Tibial nerve (tissue), 4 donors: Measurements from ENCODE around the gene UBE2E2. TPM values are rescaled to one million over a fixed set of nuclear protein-coding genes. Genes with fewer than 3 reads are reported as not detected.

Source experiments
- DNase-seq, 2 donors: peaks; one replicate each; pipeline ENCODE4 v3.0.0-alpha.2; 2019; ENCODE audit warnings: low spot score in 2 of 2
- H3K27ac ChIP-seq, 4 donors: fragments of 200-600 bp; sonication (generic) in 3 of 4; one replicate each; pipeline ENCODE4 v1.5.1; 2017 to 2019; ENCODE audit warnings: mild to moderate bottlenecking in 1 of 4
- H3K27me3 ChIP-seq, 2 donors: fragments of 200-600 bp; sonication (generic) in 1 of 2; one replicate each; pipeline versions ENCODE4 v1.5.1 to v1.6.0; 2017 to 2019
- H3K36me3 ChIP-seq, 3 donors: fragments of 200-600 bp; sonication (generic); one replicate each; pipeline ENCODE4 v1.5.1; 2018 to 2019
- H3K4me1 ChIP-seq, 4 donors: fragments of 200-600 bp; sonication (generic) in 3 of 4; one replicate each; pipeline ENCODE4 v1.5.1; 2017 to 2019
- H3K4me3 ChIP-seq, 4 donors: fragments of 200-600 bp; sonication (generic) in 3 of 4; one replicate each; pipeline ENCODE4 v1.5.1; 2017 to 2019; ENCODE audit warnings: mild to moderate bottlenecking in 1 of 4, moderate library complexity in 1 of 4
- H3K9me3 ChIP-seq, 4 donors: fragments of 200-600 bp; sonication (generic) in 3 of 4; one replicate each; pipeline ENCODE4 v1.5.1; 2017 to 2019
- CTCF ChIP-seq, 5 experiments: fragments of 200-600 bp in 3 of 5; fragments of 450-650 bp in 2 of 5; sonication (generic) in 3 of 5; IDR thresholded peaks; one replicate each; pipeline ENCODE4 v1.5.1; 2016 to 2019; ENCODE audit warnings: antibody characterized with exemption in 5 of 5, mild to moderate bottlenecking in 3 of 5, moderate library complexity in 2 of 5
- EP300 ChIP-seq, 2 donors: sonication (generic); formaldehyde crosslinking; IDR thresholded peaks; one replicate each; pipeline ENCODE4 v1.6.1; 2017; ENCODE audit warnings: antibody characterized with exemption in 2 of 2, mild to moderate bottlenecking in 1 of 2
- POLR2A ChIP-seq, 2 donors: fragments of 450-650 bp; IDR thresholded peaks; one replicate each; pipeline ENCODE4 v1.6.1; 2017; ENCODE audit warnings: antibody characterized with exemption in 2 of 2, mild to moderate bottlenecking in 2 of 2, moderate library complexity in 2 of 2
- WGBS, 2 donors: methylation state at CpG; one replicate each; pipeline ENCODE4 v1.1.5; 2018; 5-methylcytosine and 5-hydroxymethylcytosine counted together
- total RNA-seq, 4 donors: library from RNA; depleted of rRNA; stranded (reverse); fragments of >200 nt; gene quantifications; one replicate each; pipeline ENCODE4 v1.1.0, GENCODE V29; 2016

The UBE2E2 gene
- total RNA-seq, 4 donors from 2014 or later: 67.1 to 222 (median 130) TPM

- Histone ChIP-seq H3K36me3 (peaks cover 0 to 10% (median 0%) of the 10 kb centered on the region in 3 donors), H3K4me3 (no peak overlapping the region), H3K27me3 (no peaks in the 10 kb centered on the region), H3K4me1 (peaks cover 0 to 8% (median 0%) of the 10 kb centered on the region in 4 donors), H3K27ac (no peak overlapping the region), H3K9me3 (peaks cover 0 to 12% (median 0%) of the 10 kb centered on the region in 4 donors)
- WGBS, 2 donors: 76 to 79% methylated on average over 4 of the region's 4 CpGs
- TF ChIP-seq POLR2A (IDR thresholded peaks at IDR 0.05) (no peak), CTCF (IDR thresholded peaks at IDR 0.05) (no peak), EP300 (IDR thresholded peaks at IDR 0.05) (no peak)
- no peak for DNase-seq
Observed at GRCh38 chr3:23474580-23475357, 271.6 kb downstream of the UBE2E2 start.

- WGBS, 2 donors: 98 to 99% methylated on average over 2 of the region's 2 CpGs
- no peaks in the 10 kb centered on the region for H3K27me3 ChIP-seq
- H3K27ac ChIP-seq: no peak overlapping the region
- TF ChIP-seq EP300 (IDR thresholded peaks at IDR 0.05) (no peak), CTCF (IDR thresholded peaks at IDR 0.05) (no peak), POLR2A (IDR thresholded peaks at IDR 0.05) (no peak)
- no peak overlapping the region for H3K4me3 ChIP-seq
- H3K36me3 ChIP-seq: peaks cover 0 to 15% (median 0%) of the 10 kb centered on the region in 3 donors
- DNase-seq: no peak
- peaks cover 0 to 17% (median 0%) of the 10 kb centered on the region in 4 donors for H3K9me3 ChIP-seq
- H3K4me1 ChIP-seq: peaks cover 0 to 4% (median 0%) of the 10 kb centered on the region in 4 donors
Observed at GRCh38 chr3:23475446-23475845, 272.3 kb downstream of the UBE2E2 start.

GRCh38 chr3:23479026-23479425, 275.9 kb downstream of the UBE2E2 start:
- TF ChIP-seq CTCF (IDR thresholded peaks at IDR 0.05): no peak
- no peak for TF ChIP-seq EP300 (IDR thresholded peaks at IDR 0.05)
- no peak for TF ChIP-seq POLR2A (IDR thresholded peaks at IDR 0.05)
- Histone ChIP-seq H3K27ac (no peak overlapping the region), H3K4me3 (no peak overlapping the region), H3K9me3 (peaks cover 0 to 17% (median 0%) of the 10 kb centered on the region in 4 donors), H3K27me3 (no peaks in the 10 kb centered on the region), H3K4me1 (peaks cover 0 to 7% (median 0%) of the 10 kb centered on the region in 4 donors), H3K36me3 (peaks cover 0 to 15% (median 0%) of the 10 kb centered on the region in 3 donors)
- no peak for DNase-seq
- 90% methylated on average over 2 to 3 of the region's 3 CpGs for WGBS, 2 donors

GRCh38 chr3:23479615-23480328, 276.6 kb downstream of the UBE2E2 start:
- DNase-seq: no peak
- Histone ChIP-seq H3K27me3 (no peaks in the 10 kb centered on the region), H3K27ac (no peak overlapping the region), H3K36me3 (peaks cover 0 to 15% (median 0%) of the 10 kb centered on the region in 3 donors), H3K4me1 (peaks cover 0 to 4% (median 0%) of the 10 kb centered on the region in 4 donors), H3K4me3 (no peak overlapping the region), H3K9me3 (peaks cover 0 to 17% (median 0%) of the 10 kb centered on the region in 4 donors)
- no peak for TF ChIP-seq EP300 (IDR thresholded peaks at IDR 0.05)
- TF ChIP-seq POLR2A (IDR thresholded peaks at IDR 0.05): no peak
- no peak for TF ChIP-seq CTCF (IDR thresholded peaks at IDR 0.05)
- WGBS, 2 donors: 84 to 88% methylated on average over 6 to 7 of the region's 7 CpGs

GRCh38 chr3:23480329-23480714, 277.2 kb downstream of the UBE2E2 start:
- H3K27ac ChIP-seq: no peak overlapping the region
- no peak overlapping the region for H3K4me3 ChIP-seq
- no peak for DNase-seq
- no peaks in the 10 kb centered on the region for H3K27me3 ChIP-seq
- H3K4me1 ChIP-seq: peaks cover 0 to 3% (median 0%) of the 10 kb centered on the region in 4 donors
- peaks cover 0 to 15% (median 0%) of the 10 kb centered on the region in 3 donors for H3K36me3 ChIP-seq
- WGBS, 2 donors: 69 to 78% methylated on average over 6 to 8 of the region's 8 CpGs
- no peak for TF ChIP-seq CTCF (IDR thresholded peaks at IDR 0.05)
- peaks cover 0 to 17% (median 0%) of the 10 kb centered on the region in 4 donors for H3K9me3 ChIP-seq
